Measurements from ENCODE around the gene WDR73. TPM values are rescaled to one million over a fixed set of nuclear protein-coding genes. Genes with fewer than 3 reads are reported as not detected.

WDR73 gene
- polyA plus RNA-seq, 3 donors, result 12.1 to 19.9 (median 14.3) TPM

- Histone ChIP-seq H3K9ac (ENCODE audit: insufficient read depth, low read length, poor library complexity, severe bottlenecking) (no peak overlapping the region), H3K4me1 (ENCODE audit: control insufficient read depth in 1 of 2, insufficient read depth in 2 of 2, low read length in 2 of 2) (peaks cover 29 to 33% of the 10 kb centered on the region in 2 donors), H3K79me2 (ENCODE audit: insufficient read depth, low read length) (no peaks in the 10 kb centered on the region), H3K36me3 (replicated peaks in 1 of 2; ENCODE audit: control insufficient read depth in 1 of 2, insufficient read depth in 2 of 2, low read length in 2 of 2) (no peaks in the 10 kb centered on the region), H3K9me3 (replicated peaks in 1 of 2; ENCODE audit: control insufficient read depth in 1 of 2, insufficient read depth in 1 of 2, low read length in 2 of 2) (no peaks in the 10 kb centered on the region), H3K4me2 (replicated peaks; ENCODE audit: extremely low read depth, low read length, poor library complexity, severe bottlenecking) (no peak overlapping the region), H3K27ac (ENCODE audit: low read depth in 1 of 2, low read length in 2 of 2) (no peak overlapping the region), H4K20me1 (ENCODE audit: insufficient read depth, low read length) (no peaks in the 10 kb centered on the region), H3K27me3 (ENCODE audit: control insufficient read depth in 2 of 2, insufficient read depth in 2 of 2, low read length in 2 of 2) (no peaks in the 10 kb centered on the region), H3K4me3 (replicated peaks in 1 of 3; ENCODE audit: low read depth in 2 of 3, low read length in 3 of 3) (no peak overlapping the region), H2AFZ (ENCODE audit: insufficient read depth, low read depth, low read length, poor library complexity, severe bottlenecking) (no peak overlapping the region)
- H3K4me1 Mint-ChIP-seq, result peaks cover 30% of the 10 kb centered on the region
- peaks cover 0 to 3% (median 2%) of the 10 kb centered on the region in 3 donors for H3K27me3 Mint-ChIP-seq (ENCODE audit: low read depth in 3 of 3)
- intact Hi-C loops (cut with micrococcal nuclease), result loop anchor here in 1 of 2 donors (5.0 kb wide), 1 partner anchor 285 kb away; no protein-coding TSS in a partner anchor
- no CpG with 5 or more reads among the region's 1 CpG for WGBS (ENCODE audit: insufficient coverage)
- H3K9me3 Mint-ChIP-seq, result peaks cover 0 to 8% (median 3%) of the 10 kb centered on the region in 7 donors
- H3K36me3 Mint-ChIP-seq, result no peaks in the 10 kb centered on the region
- no peak for DNase-seq
- H3K27ac Mint-ChIP-seq, result no peak overlapping the region
- no peak for TF ChIP-seq CTCF (IDR thresholded peaks at IDR 0.05)
- H3K4me3 Mint-ChIP-seq, result no peak overlapping the region
Measured at GRCh38 chr15:84591815-84592214, 62.3 kb downstream of the WDR73 start.

GRCh38 chr15:84590406-84590805 lies 63.7 kb downstream of the WDR73 start:
- H3K27me3 ChIP-seq (ENCODE audit: control insufficient read depth in 2 of 2, insufficient read depth in 2 of 2, low read length in 2 of 2), result no peaks in the 10 kb centered on the region
- intact Hi-C loops (cut with micrococcal nuclease), result loop anchor here in 1 of 2 donors (5.0 kb wide), 1 partner anchor 287 kb away; no protein-coding TSS in a partner anchor
- H3K9ac ChIP-seq (ENCODE audit: insufficient read depth, low read length, poor library complexity, severe bottlenecking), result no peak overlapping the region
- H3K27ac ChIP-seq (ENCODE audit: low read depth in 1 of 2, low read length in 2 of 2), result no peak overlapping the region
- H2AFZ ChIP-seq (ENCODE audit: insufficient read depth, low read depth, low read length, poor library complexity, severe bottlenecking), result no peak overlapping the region
- no peak overlapping the region for H3K4me3 Mint-ChIP-seq
- H4K20me1 ChIP-seq (ENCODE audit: insufficient read depth, low read length), result no peaks in the 10 kb centered on the region
- peaks cover 16 to 19% of the 10 kb centered on the region in 2 donors for H3K4me1 ChIP-seq (ENCODE audit: control insufficient read depth in 1 of 2, insufficient read depth in 2 of 2, low read length in 2 of 2)
- H3K36me3 ChIP-seq (replicated peaks in 1 of 2; ENCODE audit: control insufficient read depth in 1 of 2, insufficient read depth in 2 of 2, low read length in 2 of 2), result no peaks in the 10 kb centered on the region
- no peaks in the 10 kb centered on the region for H3K79me2 ChIP-seq (ENCODE audit: insufficient read depth, low read length)
- no peak overlapping the region for H3K27ac Mint-ChIP-seq
- no peak overlapping the region for H3K4me2 ChIP-seq (replicated peaks; ENCODE audit: extremely low read depth, low read length, poor library complexity, severe bottlenecking)
- peaks cover 0 to 3% (median 2%) of the 10 kb centered on the region in 3 donors for H3K27me3 Mint-ChIP-seq (ENCODE audit: low read depth in 3 of 3)
- no peak overlapping the region for H3K4me3 ChIP-seq (replicated peaks in 1 of 3; ENCODE audit: low read depth in 2 of 3, low read length in 3 of 3)
- no peaks in the 10 kb centered on the region for H3K36me3 Mint-ChIP-seq
- H3K9me3 ChIP-seq (replicated peaks in 1 of 2; ENCODE audit: control insufficient read depth in 1 of 2, insufficient read depth in 1 of 2, low read length in 2 of 2), result no peaks in the 10 kb centered on the region
- DNase-seq, result no peak
- no peak for TF ChIP-seq CTCF (IDR thresholded peaks at IDR 0.05)
- peaks cover 16% of the 10 kb centered on the region for H3K4me1 Mint-ChIP-seq
- H3K9me3 Mint-ChIP-seq, result peaks cover 0 to 8% (median 3%) of the 10 kb centered on the region in 7 donors
- 91% methylated on average over 1 of the region's 2 CpGs for WGBS (ENCODE audit: insufficient coverage)

Other genes with a start within 250 kb of the WDR73 start
- gene ZSCAN2, start 53.3 kb downstream of the WDR73 start, polyA plus RNA-seq, result 1 to 10 TPM; 1.7 to 6.1 (median 3.4) TPM
- under 1 TPM; 0.45 to 0.81 (median 0.56) TPM for gene NMB, start 3.9 kb upstream of the WDR73 start, polyA plus RNA-seq
- 100 to 1,000 TPM; 111 to 166 (median 154) TPM for gene SEC11A, start 61.9 kb upstream of the WDR73 start, polyA plus RNA-seq
- 10 to 100 TPM in 1 of 3 donors, 1 to 10 TPM in 2; 2.8 to 43.6 (median 5.0) TPM for gene ZNF592, start 94.3 kb upstream of the WDR73 start, polyA plus RNA-seq
- under 1 TPM in 2 of 3 donors, not detected in 1; 0.02 to 0.12 TPM for gene ALPK3, start 163.1 kb upstream of the WDR73 start, polyA plus RNA-seq
- gene SLC28A1, start 230.4 kb upstream of the WDR73 start, polyA plus RNA-seq, result not detected

Data from CD14-positive monocyte (primary cell).